NOMO-1 treated with DMSO at 0.1 percent for 48 hours (cell line): ENCODE data around the gene TRABD2B.

Experiments
- DNase-seq: peaks from one replicate; lab custom pipeline; 2025; ENCODE audit not compliant: unreplicated experiment; lab: John Stamatoyannopoulos, UW

The TRABD2B gene

GRCh38 chr1:47711848-47712492 is 285.2 kb downstream of the TRABD2B start:
- DNase-seq: no peak

- no peak for DNase-seq
Observed at GRCh38 chr1:47711184-47711847, 285.9 kb downstream of the TRABD2B start.
